B cell (primary cell): Measurements from ENCODE around the gene ANKRD44. TPM values are rescaled to one million over a fixed set of nuclear protein-coding genes. Genes with fewer than 3 reads are reported as not detected.

ENCODE experiments used
- ATAC-seq: fragments of 200-7000 bp; cut with Tn5 transposase; one replicate; pipeline ENCODE4 v1.10.0; 2021; ENCODE audit warnings: low read depth, mild to moderate bottlenecking, moderate number of reproducible peaks, moderate library complexity
- CTCF ChIA-PET: fragments of 350-600 bp; sonication (Branson Sonifier 250); formaldehyde crosslinking; loops from one replicate; lab custom pipeline; 2021; ENCODE audit warnings: antibody characterized with exemption, inconsistent platforms; lab: Charles Lee
- POLR2A ChIA-PET: fragments of 350-600 bp; sonication (Branson Sonifier 250); formaldehyde crosslinking; loops from one replicate; lab custom pipeline; 2021; ENCODE audit warnings: antibody characterized with exemption; lab: Charles Lee
- DNase-seq: peaks from one replicate; pipeline ENCODE4 v3.0.0; 2013
- H2AFZ ChIP-seq: 2 replicates; pipeline ENCODE4 v1.6.1; 2012; ENCODE audit warnings: mild to moderate bottlenecking, low read depth, low read length; ENCODE audit not compliant: insufficient read depth, poor library complexity, severe bottlenecking
- H3K27ac ChIP-seq, 2 donors: 1 replicate in 1 of 2; 2 replicates in 1 of 2; pipeline ENCODE4 v1.5.1; 2012 to 2013; ENCODE audit warnings: low read length in 2 of 2, mild to moderate bottlenecking in 2 of 2, moderate library complexity in 1 of 2
- H3K27me3 ChIP-seq, 4 experiments: fragments of 200-600 bp in 1 of 4; sonication (generic) in 1 of 4; replicated peaks in 1 of 4; 1 replicate in 2 of 4; 2 replicates in 2 of 4; pipeline versions ENCODE4 v1.6.1 to v1.7.0; 2013 to 2016; ENCODE audit warnings: low read length in 3 of 4, mild to moderate bottlenecking in 2 of 4, mixed read lengths in 1 of 4, moderate library complexity in 1 of 4; ENCODE audit not compliant: insufficient read depth in 4 of 4, control insufficient read depth in 3 of 4; ENCODE audit errors: control extremely low read depth in 1 of 4
- H3K36me3 ChIP-seq, 2 experiments: replicated peaks in 1 of 2; 1 replicate in 1 of 2; 2 replicates in 1 of 2; pipeline versions ENCODE4 v1.6.1 to v1.7.1; 2013; ENCODE audit warnings: low read length in 1 of 2; ENCODE audit not compliant: insufficient read depth in 2 of 2, control insufficient read depth in 1 of 2; ENCODE audit errors: control extremely low read depth in 1 of 2, extremely low read depth in 1 of 2
- H3K4me1 ChIP-seq, 2 donors: fragments of 200-600 bp in 1 of 2; sonication (generic) in 1 of 2; 1 replicate in 1 of 2; 2 replicates in 1 of 2; pipeline versions ENCODE4 v1.5.1 to v1.6.1; 2013 to 2017; ENCODE audit warnings: low read length in 2 of 2; ENCODE audit not compliant: control insufficient read depth in 2 of 2, insufficient read depth in 2 of 2
- H3K4me2 ChIP-seq: replicated peaks from 2 replicates; pipeline ENCODE3; 2012; ENCODE audit warnings: mild to moderate bottlenecking, low read depth, low read length; ENCODE audit not compliant: poor library complexity, severe bottlenecking
- H3K4me3 ChIP-seq, 5 experiments: fragments of 200-600 bp in 1 of 5; sonication (generic) in 1 of 5; 1 replicate in 3 of 5; 2 replicates in 2 of 5; pipeline versions ENCODE4 v1.5.1 to v1.7.0; 2011 to 2016; ENCODE audit warnings: low read length in 4 of 5, mild to moderate bottlenecking in 4 of 5, low read depth in 2 of 5, control low read depth in 1 of 5, moderate library complexity in 1 of 5; ENCODE audit not compliant: insufficient read depth in 1 of 5; ENCODE audit errors: control extremely low read depth in 1 of 5, extremely low read depth in 1 of 5
- H3K79me2 ChIP-seq: fragments of 200-600 bp; sonication (generic); one replicate; pipeline ENCODE4 v1.6.0; 2016; ENCODE audit warnings: low read length; ENCODE audit not compliant: control insufficient read depth, insufficient read depth
- H3K9ac ChIP-seq: fragments of 200-600 bp; sonication (generic); 2 replicates; pipeline ENCODE4 v1.6.1; 2017; ENCODE audit warnings: mild to moderate bottlenecking, low read length, moderate library complexity
- H3K9me3 ChIP-seq, 3 donors: one replicate each; pipeline versions ENCODE4 v1.6.1 to v1.7.1; 2013; ENCODE audit warnings: low read length in 2 of 3; ENCODE audit not compliant: control insufficient read depth in 2 of 3, insufficient read depth in 1 of 3; ENCODE audit errors: control extremely low read depth in 1 of 3
- H4K20me1 ChIP-seq: 2 replicates; pipeline ENCODE4 v1.6.0; 2012; ENCODE audit warnings: mild to moderate bottlenecking, low read length; ENCODE audit not compliant: insufficient read depth, control insufficient read depth, poor library complexity, severe bottlenecking
- H3K27ac Mint-ChIP-seq: one replicate; pipeline ENCODE4 v1.8.0; 2021; ENCODE audit warnings: mixed read lengths
- H3K27me3 Mint-ChIP-seq: one replicate; pipeline ENCODE4 v1.8.0; 2021; ENCODE audit warnings: mixed read lengths
- H3K4me1 Mint-ChIP-seq: one replicate; pipeline ENCODE4 v1.8.0; 2021; ENCODE audit warnings: mixed read lengths
- H3K4me3 Mint-ChIP-seq: one replicate; pipeline ENCODE4 v1.8.0; 2021; ENCODE audit warnings: mixed read lengths
- H3K9me3 Mint-ChIP-seq: one replicate; pipeline ENCODE4 v1.8.0; 2022; ENCODE audit warnings: mixed read lengths; ENCODE audit not compliant: insufficient read depth
- EZH2 ChIP-seq: IDR thresholded peaks from 2 replicates; pipeline ENCODE4 v1.6.1; 2012; ENCODE audit warnings: borderline replicate concordance, low read depth, mild to moderate bottlenecking, moderate library complexity, low read length; ENCODE audit not compliant: insufficient read depth, poor library complexity, severe bottlenecking
- WGBS: methylation state at CpG from one replicate; pipeline ENCODE4 v1.1.5; 2013; ENCODE audit warnings: missing lambda C conversion rate; ENCODE audit not compliant: insufficient coverage; 5-methylcytosine and 5-hydroxymethylcytosine counted together
- intact Hi-C: fragments of 100-400 bp; cut with micrococcal nuclease; formaldehyde crosslinking; loops from one replicate; pipeline ENCODE4 v1.10.0; 2022
- polyA plus RNA-seq: library from polyadenylated mRNA; depleted of rRNA; stranded (reverse); fragments of >200 nt; gene quantifications from 2 replicates; pipeline ENCODE4 v1.2.3, GENCODE V29; 2012
- total RNA-seq, 2 donors: library from RNA; stranded (reverse); fragments of 120-200 nt in 1 of 2; gene quantifications; 1 replicate in 1 of 2; 2 replicates in 1 of 2; pipeline versions ENCODE4 v1.2.3 to v1.2.4, GENCODE V29; 2013 to 2022
- TF ChIP-seq, protein P1 (sequence below): fragments of 200-600 bp; IDR thresholded peaks from one replicate; pipeline ENCODE4 v1.8.0; 2022; ENCODE audit warnings: antibody characterized with exemption, mild to moderate bottlenecking

Gene ANKRD44
- total and polyA plus RNA-seq, 2 donors (not counting 1 experiment from before 2014, with no cell fraction given): 92.6 to 457 TPM

DNA sequence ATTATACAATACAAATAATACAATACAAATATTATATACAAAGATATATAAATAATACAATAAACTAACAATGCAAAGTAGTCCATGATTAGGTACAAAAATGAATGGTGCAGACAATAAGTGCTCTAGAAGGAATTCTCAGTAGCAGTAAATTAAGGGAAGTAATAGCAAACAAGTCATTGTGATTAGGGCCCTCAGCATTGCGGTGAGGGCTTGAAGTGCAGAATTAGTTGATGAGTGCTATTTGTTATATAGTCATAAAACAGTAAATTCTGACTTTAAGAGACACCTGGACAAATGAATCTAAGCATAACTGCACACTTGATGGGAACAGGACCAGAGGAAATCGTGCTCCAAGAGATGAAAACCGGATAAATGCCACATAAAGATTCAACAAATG, 74.9 kb downstream of the ANKRD44 start:
- Mint-ChIP-seq H3K27me3 (no peaks in the 10 kb centered on the region), H3K4me3 (peak overlapping the region; percentile 4), H3K27ac (peak overlapping the region; percentile 56), H3K4me1 (peaks cover 91% of the 10 kb centered on the region), H3K9me3 (no peaks in the 10 kb centered on the region)
- Histone ChIP-seq H3K4me3 (no peak overlapping the region), H3K4me1 (peaks cover 88 to 90% of the 10 kb centered on the region in 2 donors), H3K9ac (no peak overlapping the region), H3K9me3 (no peaks in the 10 kb centered on the region), H3K79me2 (peaks cover 99% of the 10 kb centered on the region), H3K27ac (peak overlapping the region in 1 of 2 donors; percentile 77), H4K20me1 (peaks cover 71% of the 10 kb centered on the region), H3K27me3 (no peaks in the 10 kb centered on the region), H3K4me2 (peak overlapping the region; percentile 2), H3K36me3 (peaks cover 6 to 12% of the 10 kb centered on the region in 2 experiments), H2AFZ (no peak overlapping the region)
- no peak for TF ChIP-seq EZH2
- TF ChIP-seq, protein P1, sequence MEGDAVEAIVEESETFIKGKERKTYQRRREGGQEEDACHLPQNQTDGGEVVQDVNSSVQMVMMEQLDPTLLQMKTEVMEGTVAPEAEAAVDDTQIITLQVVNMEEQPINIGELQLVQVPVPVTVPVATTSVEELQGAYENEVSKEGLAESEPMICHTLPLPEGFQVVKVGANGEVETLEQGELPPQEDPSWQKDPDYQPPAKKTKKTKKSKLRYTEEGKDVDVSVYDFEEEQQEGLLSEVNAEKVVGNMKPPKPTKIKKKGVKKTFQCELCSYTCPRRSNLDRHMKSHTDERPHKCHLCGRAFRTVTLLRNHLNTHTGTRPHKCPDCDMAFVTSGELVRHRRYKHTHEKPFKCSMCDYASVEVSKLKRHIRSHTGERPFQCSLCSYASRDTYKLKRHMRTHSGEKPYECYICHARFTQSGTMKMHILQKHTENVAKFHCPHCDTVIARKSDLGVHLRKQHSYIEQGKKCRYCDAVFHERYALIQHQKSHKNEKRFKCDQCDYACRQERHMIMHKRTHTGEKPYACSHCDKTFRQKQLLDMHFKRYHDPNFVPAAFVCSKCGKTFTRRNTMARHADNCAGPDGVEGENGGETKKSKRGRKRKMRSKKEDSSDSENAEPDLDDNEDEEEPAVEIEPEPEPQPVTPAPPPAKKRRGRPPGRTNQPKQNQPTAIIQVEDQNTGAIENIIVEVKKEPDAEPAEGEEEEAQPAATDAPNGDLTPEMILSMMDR: no peak
- CTCF ChIA-PET: interaction anchor here (1.0 kb wide), 1 partner anchor 29 kb away, joined by 4 read pairs; no protein-coding TSS in a partner anchor
- POLR2A ChIA-PET: interaction anchor here (0.6 kb wide), 1 partner anchor 228 kb away, joined by 5 read pairs; no protein-coding TSS in a partner anchor
- DNase-seq: no peak
- WGBS: 100% methylated on average over 2 of the region's 3 CpGs
- no peak for ATAC-seq
- intact Hi-C loops: no loop called here

DNA sequence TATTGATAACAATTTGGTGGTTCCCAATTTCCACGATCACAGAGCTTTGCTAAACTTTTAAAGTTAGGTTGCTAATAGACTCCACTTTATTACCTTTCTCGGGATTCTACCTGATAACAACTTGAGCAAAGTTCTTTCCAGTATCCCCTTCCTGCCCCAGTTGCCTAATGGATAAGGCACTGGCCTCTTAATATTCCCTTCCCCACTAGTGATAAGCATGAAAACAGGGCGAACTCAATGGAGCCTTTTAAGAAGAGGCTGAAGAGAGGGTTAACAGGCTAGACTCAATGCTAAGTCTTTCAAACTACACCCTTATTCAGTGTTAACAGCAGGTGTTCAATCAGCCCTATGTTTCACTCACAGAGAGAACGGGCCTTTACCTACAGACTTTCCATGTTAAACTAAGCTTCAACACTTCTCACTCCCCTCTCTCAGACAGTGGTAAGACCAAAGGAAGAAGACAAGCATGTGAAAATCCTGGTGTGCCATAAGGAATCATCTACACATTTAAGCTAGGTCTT, 75.8 kb downstream of the ANKRD44 start:
- Histone ChIP-seq H3K36me3 (peaks cover 6 to 22% of the 10 kb centered on the region in 2 experiments), H3K79me2 (peaks cover 100% of the 10 kb centered on the region), H3K27me3 (no peaks in the 10 kb centered on the region), H3K4me3 (no peak overlapping the region), H3K4me1 (peaks cover 86 to 90% of the 10 kb centered on the region in 2 donors), H3K4me2 (peak overlapping the region; percentile 3), H3K9ac (no peak overlapping the region), H4K20me1 (peaks cover 75% of the 10 kb centered on the region), H2AFZ (no peak overlapping the region), H3K9me3 (no peaks in the 10 kb centered on the region), H3K27ac (peak overlapping the region in 1 of 2 donors; percentile 17)
- WGBS: 83% methylated on average over 1 of the region's 4 CpGs
- intact Hi-C loops: no loop called here
- Mint-ChIP-seq H3K27ac (peak overlapping the region; percentile 54), H3K4me3 (no peak overlapping the region), H3K27me3 (no peaks in the 10 kb centered on the region), H3K4me1 (peaks cover 92% of the 10 kb centered on the region), H3K9me3 (no peaks in the 10 kb centered on the region)
- no peak for DNase-seq
- no peak for ATAC-seq
- CTCF ChIA-PET: interaction anchor here (1.0 to 1.4 kb wide), 3 partner anchors 28 to 45 kb away, joined by 3 to 4 read pairs (median 4); no protein-coding TSS in a partner anchor
- TF ChIP-seq, protein P1: no peak
- TF ChIP-seq EZH2: no peak
- POLR2A ChIA-PET: no interaction called here
